GM19043 (cell line): ENCODE data around the gene TCTN2.

Experiments used
- ATAC-seq: cut with Tn5 transposase; IDR thresholded peaks from one replicate; pipeline ENCODE4 v1.9.1; 2021; ENCODE audit warnings: low read depth; ENCODE audit not compliant: unreplicated experiment

Gene TCTN2

GRCh38 chr12:123683964-123684363 is 13.1 kb downstream of the TCTN2 start:
- ATAC-seq: no peak

DNA sequence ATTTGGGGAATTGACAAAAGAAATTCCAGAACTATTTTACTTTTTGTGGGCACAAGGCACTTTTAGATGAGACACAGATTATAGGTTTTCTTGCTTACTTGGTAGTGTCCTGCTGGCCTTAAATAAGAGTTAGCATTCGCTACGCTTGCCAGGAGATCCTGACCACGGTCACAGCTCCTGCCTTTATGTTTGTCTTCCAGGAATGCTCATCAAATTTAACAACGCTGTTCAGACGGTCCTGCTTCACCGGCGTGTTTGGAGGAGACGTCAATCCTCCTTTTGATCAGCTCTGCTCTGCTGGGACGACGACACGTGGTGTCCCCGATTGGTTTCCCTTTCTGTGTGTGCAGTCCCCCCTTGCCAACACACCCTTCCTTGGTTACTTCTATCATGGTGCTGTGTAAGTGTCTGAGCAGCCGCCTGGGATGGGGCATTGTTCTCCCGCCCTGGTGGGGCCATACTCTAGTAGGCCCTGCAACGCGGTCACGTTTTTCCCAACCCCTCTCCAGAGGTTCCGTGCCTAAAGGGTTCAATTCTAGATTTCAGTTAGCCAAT is 15.8 kb downstream of the TCTN2 start:
- ATAC-seq: no peak

- ATAC-seq: no peak
These were observed 19.4 kb downstream of the TCTN2 start for GRCh38 chr12:123690191-123690840.

- ATAC-seq: no peak
These were observed 25.3 kb downstream of the TCTN2 start for GRCh38 chr12:123696207-123696606.

GRCh38 chr12:123696646-123697045 is 25.7 kb downstream of the TCTN2 start:
- no peak for ATAC-seq

- no peak for ATAC-seq
These were observed 35.0 kb downstream of the TCTN2 start for GRCh38 chr12:123705935-123706334.

DNA sequence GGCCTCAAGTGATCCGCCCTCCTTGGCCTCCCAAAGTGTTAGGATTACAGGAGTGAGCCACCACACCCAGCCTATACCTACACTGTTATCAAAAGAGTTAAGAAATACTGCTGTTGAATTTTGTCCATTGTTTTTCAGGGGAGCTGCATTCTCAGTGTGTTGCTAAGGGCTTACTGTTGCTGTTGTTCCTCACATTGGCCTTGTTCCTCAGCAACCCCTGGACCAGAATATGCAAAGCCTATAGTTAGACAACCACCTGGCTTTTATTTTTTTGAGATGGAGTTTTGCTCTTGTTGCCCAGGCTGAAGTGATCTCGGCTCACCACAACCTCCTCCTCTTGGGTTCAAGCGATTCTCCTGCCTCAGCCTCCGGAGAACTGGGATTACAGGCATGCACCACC is 36.6 kb downstream of the TCTN2 start:
- ATAC-seq: no peak

GRCh38 chr12:123712780-123713319 is 41.9 kb downstream of the TCTN2 start:
- ATAC-seq: no peak

DNA sequence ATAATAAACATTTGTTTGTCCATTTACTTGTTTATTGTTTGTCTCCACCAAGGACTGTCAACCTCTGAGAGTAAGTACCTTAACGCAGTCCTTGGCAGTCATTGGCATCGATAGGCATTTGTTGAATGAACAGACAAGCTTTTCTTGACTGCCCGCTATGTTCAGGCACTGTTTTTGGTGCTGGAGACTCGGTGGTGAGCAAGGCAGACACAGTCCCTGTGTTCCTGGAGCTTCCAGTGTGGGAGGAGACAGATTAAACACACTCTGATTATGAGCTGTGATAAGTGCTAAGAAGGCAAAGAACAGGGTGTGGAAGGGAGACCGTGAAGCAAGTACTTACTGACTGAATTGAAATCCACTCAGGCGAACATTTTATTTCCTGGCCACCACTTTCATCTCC is 42.5 kb downstream of the TCTN2 start:
- no peak for ATAC-seq

GRCh38 chr12:123713823-123714585 is 43.1 kb downstream of the TCTN2 start:
- no peak for ATAC-seq

DNA sequence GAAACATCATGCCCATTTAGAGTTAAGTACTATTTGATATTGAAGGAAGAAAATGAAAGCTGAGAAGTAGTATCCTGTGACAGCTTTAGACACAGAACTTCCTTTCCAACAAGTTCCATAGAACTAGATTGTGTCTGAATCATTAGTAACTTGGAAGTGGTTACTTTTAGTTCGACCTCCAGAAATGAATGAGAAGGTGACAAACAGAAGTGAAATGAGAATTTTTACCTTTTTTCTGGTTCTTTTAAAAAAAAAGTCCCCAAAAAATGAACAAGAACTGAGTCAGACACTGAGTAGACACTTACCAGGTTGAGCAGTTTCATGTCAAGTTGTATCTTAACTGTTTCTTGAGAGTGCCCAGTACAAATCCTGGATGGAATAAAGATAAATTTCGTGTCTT is 44.3 kb downstream of the TCTN2 start:
- no peak for ATAC-seq

DNA sequence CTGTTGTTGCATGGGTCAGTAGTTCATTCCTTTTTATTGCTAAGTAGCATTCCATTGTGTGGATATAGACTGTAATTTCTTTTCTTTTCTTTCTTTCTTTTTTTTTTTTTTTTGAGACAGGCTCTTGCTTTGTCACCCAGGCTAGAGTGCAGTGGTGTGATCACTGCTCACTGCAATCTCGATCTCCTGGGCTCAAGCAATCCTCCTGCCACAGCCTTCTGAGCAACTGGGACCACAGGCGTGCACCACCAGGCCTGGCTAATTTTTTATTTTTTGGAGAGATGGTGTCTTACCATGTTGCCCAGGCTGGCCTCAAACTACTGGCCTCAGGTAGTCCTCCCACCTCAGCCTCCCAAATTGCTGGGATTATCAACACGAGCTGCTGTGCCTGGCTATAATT is 46.4 kb downstream of the TCTN2 start:
- no peak for ATAC-seq

GRCh38 chr12:123720141-123720814 is 49.4 kb downstream of the TCTN2 start:
- no peak for ATAC-seq

DNA sequence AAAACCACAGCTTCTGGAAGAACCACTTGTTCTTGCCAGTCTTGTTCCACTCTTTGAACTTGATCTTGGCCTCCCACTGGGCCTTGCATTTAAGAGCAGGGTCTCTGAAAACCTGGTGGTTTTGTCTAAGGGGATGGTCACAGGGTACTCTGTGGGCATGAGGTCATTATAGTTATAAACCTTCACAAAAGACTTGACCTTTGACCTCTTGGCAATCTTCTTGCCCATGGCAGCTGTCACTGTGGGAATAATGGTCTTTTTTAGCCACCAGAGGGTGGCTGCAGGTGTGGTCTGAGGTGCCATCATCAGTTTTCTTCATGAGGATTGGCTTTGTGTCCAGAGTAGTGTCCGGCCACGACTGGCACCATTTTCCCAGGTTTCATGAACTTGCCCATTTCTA is 50.3 kb downstream of the TCTN2 start:
- ATAC-seq: no peak

- ATAC-seq: no peak
These were observed 52.1 kb downstream of the TCTN2 start for GRCh38 chr12:123723011-123723410.

GRCh38 chr12:123723765-123724164 is 52.9 kb downstream of the TCTN2 start:
- no peak for ATAC-seq

DNA sequence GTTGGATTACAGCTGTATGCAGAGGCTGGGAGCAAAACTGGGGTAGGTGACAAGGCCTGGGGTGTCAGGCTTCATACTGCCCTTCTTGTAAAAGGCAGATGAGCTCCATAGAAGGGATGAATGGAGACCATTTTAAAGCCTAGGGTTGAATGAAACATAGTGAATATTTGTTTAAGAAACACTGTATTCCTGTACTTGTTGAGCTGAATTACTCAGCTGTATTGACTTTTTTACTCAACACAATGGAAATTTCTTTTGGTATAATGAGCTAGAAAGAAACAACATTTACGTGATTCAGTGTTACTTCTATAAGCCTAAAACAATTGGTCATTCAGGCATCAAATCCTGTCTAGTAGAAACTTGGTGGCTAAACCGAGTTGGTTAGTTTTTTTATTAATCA is 55.3 kb downstream of the TCTN2 start:
- ATAC-seq: no peak

- no peak for ATAC-seq
These were observed 56.0 kb downstream of the TCTN2 start for GRCh38 chr12:123726962-123727361.

DNA sequence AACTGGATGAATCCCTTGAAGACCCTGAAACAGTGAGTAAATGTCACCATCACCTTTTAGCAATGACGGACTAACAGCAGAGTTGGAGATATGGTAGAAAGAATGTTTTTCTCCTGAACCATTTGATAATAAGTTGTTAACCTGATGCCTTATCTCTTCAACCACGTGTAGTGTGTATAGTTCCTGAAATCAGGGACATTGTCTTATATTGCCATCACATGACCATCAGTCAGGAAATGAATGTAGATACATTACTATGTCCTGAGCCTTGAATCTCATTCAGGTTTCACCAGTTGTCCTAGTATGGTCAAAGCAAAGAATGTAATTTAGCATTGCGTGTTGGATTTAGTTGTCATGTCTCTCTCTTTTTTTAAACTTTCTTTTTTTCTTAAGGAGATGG is 57.0 kb downstream of the TCTN2 start:
- ATAC-seq: no peak

- ATAC-seq: no peak
These were observed 60.7 kb downstream of the TCTN2 start for GRCh38 chr12:123731596-123731995.

DNA sequence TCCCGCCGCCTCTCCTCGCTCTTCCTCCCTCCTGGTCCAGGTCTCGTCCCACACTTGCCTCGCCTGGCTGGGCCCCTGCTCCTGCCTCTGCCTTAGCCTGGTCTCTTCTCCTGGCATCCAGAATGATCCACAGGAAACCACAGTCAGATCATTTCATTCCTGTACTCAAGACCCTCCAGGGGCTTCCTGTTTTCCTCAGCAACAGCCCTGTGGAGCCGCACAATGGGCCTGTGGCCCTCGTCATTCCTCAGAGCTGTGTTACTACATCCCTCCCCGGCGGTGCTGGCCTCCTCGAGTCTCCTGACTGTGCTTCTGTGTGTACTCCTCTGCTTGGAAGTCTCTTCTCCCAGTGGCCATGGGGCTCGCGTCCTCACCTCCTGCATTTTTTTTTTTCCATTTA is 61.3 kb downstream of the TCTN2 start:
- no peak for ATAC-seq
